Measurements from ENCODE around the gene DCDC2.

The DCDC2 gene

DNA sequence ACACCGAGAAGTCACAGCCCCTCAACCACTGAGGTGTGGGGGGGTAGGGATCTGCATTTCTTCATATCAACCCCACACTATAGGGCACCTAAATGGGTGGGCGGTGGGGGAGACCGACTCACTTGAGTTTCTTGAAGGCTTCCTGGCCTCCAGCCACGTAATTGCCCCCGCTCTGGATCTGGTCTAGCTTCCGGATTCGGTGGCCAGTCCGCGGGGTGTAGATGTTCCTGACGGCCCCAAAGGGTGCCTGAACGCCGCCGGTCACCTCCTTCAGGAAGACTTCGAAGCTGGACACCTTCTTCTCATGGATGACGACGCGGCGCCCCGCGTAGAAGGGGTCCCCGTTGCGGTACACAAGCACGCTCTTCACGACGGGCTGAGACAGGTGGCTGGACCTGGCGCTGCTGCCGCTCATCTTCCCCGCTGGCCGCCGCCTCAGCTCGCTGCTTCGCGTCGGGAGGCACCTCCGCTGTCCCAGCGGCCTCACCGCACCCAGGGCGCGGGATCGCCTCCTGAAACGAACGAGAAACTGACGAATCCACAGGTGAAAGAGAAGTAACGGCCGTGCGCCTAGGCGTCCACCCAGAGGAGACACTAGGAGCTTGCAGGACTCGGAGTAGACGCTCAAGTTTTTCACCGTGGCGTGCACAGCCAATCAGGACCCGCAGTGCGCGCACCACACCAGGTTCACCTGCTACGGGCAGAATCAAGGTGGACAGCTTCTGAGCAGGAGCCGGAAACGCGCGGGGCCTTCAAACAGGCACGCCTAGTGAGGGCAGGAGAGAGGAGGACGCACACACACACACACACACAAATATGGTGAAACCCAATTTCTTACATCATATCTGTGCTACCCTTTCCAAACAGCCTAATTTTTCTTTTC, at the start of gene DCDC2:
Gene DCDC2, minus strand, starts transcription at position 724 of the 883 bp plus-strand sequence. Its CDS starts 309 bp downstream, at position 415.
- no peak for TF ChIP-seq CTCF (IDR thresholded peaks at IDR 0.05)

GRCh38 chr6:24405262-24405661, 47.4 kb upstream of the DCDC2 start:
- no peak for TF ChIP-seq CTCF (IDR thresholded peaks at IDR 0.05)

DNA sequence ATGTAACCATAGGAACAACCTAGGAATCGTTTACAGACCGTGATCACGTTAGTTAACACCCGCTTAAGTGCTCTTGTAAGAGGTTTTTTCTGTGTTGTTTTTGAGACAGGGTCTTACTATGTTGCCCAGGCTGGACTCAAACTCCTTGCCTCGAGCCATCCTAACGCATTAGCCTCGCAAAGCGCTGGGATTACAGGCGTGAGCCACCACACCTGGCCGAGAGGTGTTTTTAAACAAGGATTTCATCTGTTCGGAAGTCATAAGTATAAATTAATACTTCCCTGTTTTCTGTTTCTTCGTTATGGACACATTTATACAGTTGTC, 45.6 kb upstream of the DCDC2 start:
- no peak for TF ChIP-seq CTCF (IDR thresholded peaks at IDR 0.05)

DNA sequence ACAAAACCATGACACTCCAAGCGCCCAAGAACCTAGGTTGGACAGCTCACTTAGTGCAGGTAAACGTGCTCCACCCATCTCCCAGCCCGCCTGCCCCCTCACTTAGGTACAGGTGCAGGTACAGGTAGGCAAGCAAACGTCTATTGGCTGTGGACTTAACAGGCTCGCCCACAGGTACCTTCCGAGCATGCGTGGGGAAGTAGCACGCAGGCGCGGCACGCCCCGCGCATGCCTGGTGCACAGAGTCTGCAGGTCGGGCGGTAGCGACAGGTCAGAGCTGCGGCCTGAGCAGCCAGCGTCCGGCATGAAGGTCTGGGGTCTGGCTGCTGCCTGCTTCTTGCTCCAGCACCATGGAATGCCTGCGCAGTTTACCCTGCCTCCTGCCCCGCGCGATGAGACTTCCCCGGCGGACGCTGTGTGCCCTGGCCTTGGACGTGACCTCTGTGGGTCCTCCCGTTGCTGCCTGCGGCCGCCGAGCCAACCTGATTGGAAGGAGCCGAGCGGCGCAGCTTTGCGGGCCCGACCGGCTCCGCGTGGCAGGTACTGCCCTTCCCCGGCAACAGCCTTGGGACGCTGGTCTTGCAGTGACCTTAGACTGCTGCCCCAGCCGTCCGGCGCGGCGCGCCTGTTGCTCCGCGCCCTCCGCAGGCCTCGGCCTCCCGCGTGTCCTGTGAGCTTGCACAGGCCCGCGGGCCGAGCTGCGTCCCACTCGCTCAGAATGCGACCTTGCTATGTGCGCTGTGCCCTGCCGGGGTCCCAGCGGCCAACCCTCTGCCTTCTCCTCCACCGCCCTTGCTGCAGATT, 45.0 kb upstream of the DCDC2 start, which contains the start of gene MRS2:
Gene MRS2, plus strand, starts transcription at position 240 of the 804 bp plus-strand sequence. Its CDS starts 111 bp downstream, at position 351.
- TF ChIP-seq CTCF (IDR thresholded peaks at IDR 0.05): no peak

DNA sequence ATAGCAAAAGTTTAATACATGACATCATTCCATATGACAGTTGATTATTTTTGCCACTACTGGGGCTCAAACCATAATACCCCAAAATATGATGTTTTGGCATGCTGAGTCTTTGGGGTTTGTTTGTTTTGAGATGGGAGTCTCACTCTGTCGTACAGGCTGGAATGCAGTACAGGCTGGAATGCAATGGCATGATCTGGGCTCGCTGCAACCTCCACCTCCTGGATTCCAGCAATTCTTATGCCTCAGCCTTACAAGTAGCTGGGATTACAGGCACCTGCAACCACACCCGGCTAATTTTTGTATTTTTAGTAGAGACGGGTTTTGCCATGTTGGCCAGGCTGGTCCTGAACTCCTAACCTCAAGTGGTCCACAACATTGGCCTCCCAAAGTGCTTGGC, 43.6 kb upstream of the DCDC2 start:
- TF ChIP-seq CTCF (IDR thresholded peaks at IDR 0.05): no peak

DNA sequence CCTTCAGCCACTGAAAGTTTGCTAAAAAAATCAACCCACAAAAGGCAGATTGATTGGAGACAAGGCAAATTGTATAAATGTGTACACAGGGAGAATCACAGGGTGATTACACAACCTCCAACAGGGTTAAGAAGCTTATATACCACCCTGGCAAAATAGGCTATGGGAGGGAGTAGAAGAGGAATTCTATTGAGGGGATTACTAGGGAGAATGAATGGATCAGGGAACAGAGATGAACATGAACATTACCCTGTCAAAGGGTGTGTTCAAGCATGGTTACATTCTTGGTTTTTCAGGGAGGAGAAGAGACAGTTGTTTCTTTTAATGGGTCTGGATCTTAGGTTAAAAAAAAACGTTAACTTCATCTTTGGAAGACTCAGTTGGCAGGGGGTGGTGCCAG, 39.8 kb upstream of the DCDC2 start:
- no peak for TF ChIP-seq CTCF (IDR thresholded peaks at IDR 0.05)

- TF ChIP-seq CTCF (IDR thresholded peaks at IDR 0.05): no peak
Measured at GRCh38 chr6:24396824-24397223, 39.0 kb upstream of the DCDC2 start.

Measured in LNCAP (cell line).